Activated T-helper 1 cell treated with anti-CD3 and anti-CD28 coated beads, Interleukin-12 subunit alpha, Interleukin-12 subunit beta, Interleukin-2, Interleukin-4 antibody, amounts not matched to agents 30 ng/mL and 10 ng/mL and 1 ng/mL, durations not matched to agents 14 hours and 24 hours and 36 hours (primary cell): ENCODE measurements around the gene JAK1. TPM values are rescaled to one million over a fixed set of nuclear protein-coding genes. Genes with fewer than 3 reads are reported as not detected.
A peak's percentile ranks its signal among the peaks of the same experiment; 100 is the strongest.
"Not testable (repeated sequence)": the region's sequence is repeated elsewhere in the genome, so short reads cannot be mapped to it uniquely, and the experiment has no call there.

Experiments
- DNase-seq: peaks from one replicate; pipeline ENCODE4 v3.0.0; 2021; ENCODE audit warnings: low spot score
- H3K27ac Mint-ChIP-seq: one replicate; pipeline ENCODE4 v1.8.0; 2021; ENCODE audit warnings: mild to moderate bottlenecking, mixed read lengths
- H3K27me3 Mint-ChIP-seq: one replicate; pipeline ENCODE4 v1.8.0; 2022; ENCODE audit warnings: mild to moderate bottlenecking, moderate library complexity, mixed read lengths; ENCODE audit not compliant: insufficient read depth
- H3K36me3 Mint-ChIP-seq: one replicate; pipeline ENCODE4 v1.8.0; 2021; ENCODE audit warnings: low read depth, mixed read lengths
- H3K4me1 Mint-ChIP-seq: one replicate; pipeline ENCODE4 v1.8.0; 2021; ENCODE audit warnings: low read depth, mixed read lengths
- H3K4me3 Mint-ChIP-seq: one replicate; pipeline ENCODE4 v1.8.0; 2021; ENCODE audit warnings: mild to moderate bottlenecking, moderate library complexity, mixed read lengths
- H3K9me3 Mint-ChIP-seq: one replicate; pipeline ENCODE4 v1.8.0; 2021; ENCODE audit warnings: mixed read lengths
- intact Hi-C: fragments of 100-400 bp; cut with micrococcal nuclease; formaldehyde crosslinking; loops from one replicate; pipeline ENCODE4 v1.15.1; 2024
- total RNA-seq: library from RNA; stranded (reverse); gene quantifications from 2 replicates; pipeline ENCODE4 v1.2.3, GENCODE V29; 2022

The JAK1 gene
- total RNA-seq, 1 donor from 2014 or later = 102 TPM

DNA sequence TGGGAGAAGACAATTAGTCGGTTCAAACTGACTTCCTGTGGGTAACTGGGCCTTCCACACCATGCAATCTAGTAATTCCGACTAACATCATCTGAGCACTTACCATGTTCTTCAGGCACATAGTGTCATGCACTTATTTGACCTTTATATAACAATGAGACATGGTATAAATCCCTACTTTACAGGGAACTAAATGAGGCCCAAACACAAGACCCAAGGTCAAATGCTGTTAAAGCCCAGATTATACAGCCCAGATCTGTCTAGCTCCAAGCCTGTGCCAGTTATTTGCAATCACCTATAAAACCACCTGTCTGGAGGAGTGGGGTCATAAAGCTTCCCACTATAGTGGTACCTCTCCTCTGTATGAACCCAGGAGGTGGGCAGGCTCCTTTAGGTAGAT is 40.8 kb downstream of the JAK1 start:
- Mint-ChIP-seq H3K4me3 (no peak overlapping the region), H3K27me3 (no peaks in the 10 kb centered on the region), H3K9me3 (no peaks in the 10 kb centered on the region), H3K36me3 (peaks cover 29% of the 10 kb centered on the region), H3K4me1 (peaks cover 95% of the 10 kb centered on the region), H3K27ac (no peak overlapping the region)
- intact Hi-C loops = no loop called here
- no peak for DNase-seq

DNA sequence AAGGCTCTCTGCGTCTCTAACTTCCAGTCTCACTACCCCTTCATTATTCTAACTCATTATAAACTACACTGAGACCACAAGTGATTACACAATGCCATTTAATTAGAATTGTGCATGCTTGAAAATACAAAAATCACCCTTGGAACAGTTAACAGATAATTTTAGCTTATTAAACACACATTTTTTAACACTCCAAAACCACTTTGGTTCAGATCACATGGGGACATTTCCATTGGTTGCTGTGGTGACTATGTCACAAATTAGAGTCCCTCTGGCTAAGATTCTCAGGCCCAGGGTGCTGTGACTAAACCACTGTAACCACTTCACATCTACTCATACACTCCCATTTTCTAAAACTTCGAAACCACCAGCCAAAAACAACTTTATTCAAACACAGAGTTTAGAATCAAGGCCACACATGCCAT is 43.0 kb downstream of the JAK1 start:
- H3K4me1 Mint-ChIP-seq = peaks cover 82% of the 10 kb centered on the region
- no peaks in the 10 kb centered on the region for H3K27me3 Mint-ChIP-seq
- DNase-seq = no peak
- H3K27ac Mint-ChIP-seq = peak overlapping the region; percentile 93
- no peaks in the 10 kb centered on the region for H3K9me3 Mint-ChIP-seq
- intact Hi-C loops = loop anchor here (2.0 to 5.0 kb wide), 5 partner anchors 17 to 1359 kb away; no protein-coding TSS in a partner anchor
- H3K36me3 Mint-ChIP-seq = peaks cover 31% of the 10 kb centered on the region
- H3K4me3 Mint-ChIP-seq = peak overlapping the region; percentile 34

DNA sequence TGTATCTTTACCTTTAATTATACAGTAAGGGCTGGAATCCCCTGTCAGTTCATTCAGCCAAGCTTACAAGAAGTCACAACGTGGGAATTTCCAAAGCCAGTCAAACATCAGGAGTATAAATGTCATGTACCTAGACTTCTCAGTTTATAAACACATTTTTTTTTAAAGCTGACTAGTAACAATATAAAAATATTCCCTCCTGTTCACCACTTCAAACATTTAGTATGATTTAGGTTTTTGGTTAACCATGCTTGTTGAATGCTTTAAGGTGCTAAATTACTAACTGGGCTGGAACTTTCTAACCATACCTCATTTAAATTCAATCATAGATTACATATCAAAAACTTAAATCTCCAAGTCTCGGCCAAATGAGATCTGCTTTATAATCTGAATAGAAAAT is 44.0 kb downstream of the JAK1 start:
- H3K27ac Mint-ChIP-seq = peak overlapping the region; percentile 93
- DNase-seq = no peak
- no peaks in the 10 kb centered on the region for H3K9me3 Mint-ChIP-seq
- intact Hi-C loops = loop anchor here (1.0 to 5.0 kb wide), 15 partner anchors 10 to 1360 kb away; partner anchors contain the start of gene JAK1
- H3K4me1 Mint-ChIP-seq = peaks cover 87% of the 10 kb centered on the region
- H3K27me3 Mint-ChIP-seq = no peaks in the 10 kb centered on the region
- peak overlapping the region; percentile 58 for H3K4me3 Mint-ChIP-seq
- peaks cover 33% of the 10 kb centered on the region for H3K36me3 Mint-ChIP-seq

DNA sequence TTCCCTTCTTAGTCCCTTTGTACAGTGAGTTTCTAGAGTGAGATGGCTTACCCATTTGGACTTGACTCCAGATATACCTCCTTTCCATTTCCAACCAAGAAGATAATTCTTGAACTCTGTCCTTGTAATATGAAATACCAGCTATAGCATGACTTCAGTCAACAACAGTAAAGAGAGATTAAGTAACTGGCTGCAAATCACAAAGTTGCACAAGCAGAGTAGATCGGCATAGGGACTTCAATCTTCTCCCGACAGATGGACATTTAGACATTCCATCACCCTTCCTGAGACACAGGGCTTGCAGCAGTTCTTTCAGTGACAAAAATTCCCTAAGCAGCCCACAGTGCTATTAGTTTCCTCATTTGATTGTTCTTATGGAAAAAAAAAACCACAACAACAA is 44.6 kb downstream of the JAK1 start:
- DNase-seq = no peak
- peaks cover 28% of the 10 kb centered on the region for H3K36me3 Mint-ChIP-seq
- H3K9me3 Mint-ChIP-seq = no peaks in the 10 kb centered on the region

GRCh38 chr1:64920941-64921589 is 45.3 kb downstream of the JAK1 start:
- no peaks in the 10 kb centered on the region for H3K27me3 Mint-ChIP-seq
- DNase-seq = no peak
- intact Hi-C loops = loop anchor here (5.0 kb wide), 2 partner anchors 946 to 1361 kb away; no protein-coding TSS in a partner anchor
- H3K4me3 Mint-ChIP-seq = peak overlapping the region; percentile 58
- H3K36me3 Mint-ChIP-seq = peaks cover 23% of the 10 kb centered on the region
- peak overlapping the region; percentile 93 for H3K27ac Mint-ChIP-seq
- no peaks in the 10 kb centered on the region for H3K9me3 Mint-ChIP-seq
- H3K4me1 Mint-ChIP-seq = peaks cover 84% of the 10 kb centered on the region

More for the DNA sequence above, 44.6 kb downstream of the JAK1 start:
- Mint-ChIP-seq H3K27me3 (no peaks in the 10 kb centered on the region), H3K27ac (peak overlapping the region; percentile 93), H3K4me3 (peak overlapping the region; percentile 58), H3K4me1 (peaks cover 87% of the 10 kb centered on the region)
- intact Hi-C loops = loop anchor here (1.0 to 5.0 kb wide), 15 partner anchors 9 to 1361 kb away; partner anchors contain the start of gene JAK1

DNA sequence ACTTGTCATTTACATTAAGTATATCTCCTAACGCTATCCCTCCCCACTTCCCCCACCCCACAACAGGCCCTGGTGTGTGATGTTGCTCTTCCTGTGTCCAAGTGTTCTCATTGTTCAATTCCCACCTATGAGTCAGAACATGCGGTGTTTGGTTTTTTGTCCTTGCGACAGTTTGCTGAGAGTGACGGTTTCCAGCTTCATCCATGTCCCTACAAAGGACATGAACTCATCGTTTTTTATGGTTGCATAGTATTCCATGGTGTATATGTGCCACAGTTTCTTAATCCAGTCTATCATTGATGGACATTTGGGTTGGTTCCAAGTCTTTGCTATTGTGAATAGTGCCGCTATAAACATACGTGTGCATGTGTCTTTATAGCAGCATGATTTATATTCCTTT is 47.2 kb downstream of the JAK1 start:
- intact Hi-C loops, H3K9me3 Mint-ChIP-seq, H3K27me3 Mint-ChIP-seq, DNase-seq, H3K4me3 Mint-ChIP-seq, H3K27ac Mint-ChIP-seq: not testable (repeated sequence)
- peaks cover 71% of the 10 kb centered on the region for H3K4me1 Mint-ChIP-seq
- peaks cover 13% of the 10 kb centered on the region for H3K36me3 Mint-ChIP-seq

DNA sequence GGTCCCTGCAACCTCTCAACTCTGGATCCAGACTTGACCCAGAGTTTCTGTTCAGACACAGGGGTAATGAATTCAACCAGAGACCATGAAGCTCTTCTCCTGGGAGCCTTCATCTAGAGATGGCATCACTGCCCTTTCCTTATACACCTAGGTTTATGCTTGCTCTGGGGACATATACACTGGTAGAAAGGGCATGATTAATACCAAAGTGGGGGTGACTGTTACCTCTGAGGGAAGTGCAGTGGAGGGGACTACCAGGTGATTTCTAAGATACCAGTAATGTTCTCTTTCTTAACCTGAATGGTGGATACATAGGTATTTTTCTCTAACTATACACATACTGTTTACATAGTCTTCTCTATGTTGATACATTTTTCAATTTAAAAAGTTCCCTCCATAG is 48.4 kb downstream of the JAK1 start:
- H3K9me3 Mint-ChIP-seq = no peaks in the 10 kb centered on the region
- H3K4me3 Mint-ChIP-seq = no peak overlapping the region
- peaks cover 11% of the 10 kb centered on the region for H3K36me3 Mint-ChIP-seq
- H3K4me1 Mint-ChIP-seq = peaks cover 71% of the 10 kb centered on the region
- H3K27me3 Mint-ChIP-seq = no peaks in the 10 kb centered on the region
- DNase-seq = no peak
- H3K27ac Mint-ChIP-seq = no peak overlapping the region
- intact Hi-C loops = no loop called here

DNA sequence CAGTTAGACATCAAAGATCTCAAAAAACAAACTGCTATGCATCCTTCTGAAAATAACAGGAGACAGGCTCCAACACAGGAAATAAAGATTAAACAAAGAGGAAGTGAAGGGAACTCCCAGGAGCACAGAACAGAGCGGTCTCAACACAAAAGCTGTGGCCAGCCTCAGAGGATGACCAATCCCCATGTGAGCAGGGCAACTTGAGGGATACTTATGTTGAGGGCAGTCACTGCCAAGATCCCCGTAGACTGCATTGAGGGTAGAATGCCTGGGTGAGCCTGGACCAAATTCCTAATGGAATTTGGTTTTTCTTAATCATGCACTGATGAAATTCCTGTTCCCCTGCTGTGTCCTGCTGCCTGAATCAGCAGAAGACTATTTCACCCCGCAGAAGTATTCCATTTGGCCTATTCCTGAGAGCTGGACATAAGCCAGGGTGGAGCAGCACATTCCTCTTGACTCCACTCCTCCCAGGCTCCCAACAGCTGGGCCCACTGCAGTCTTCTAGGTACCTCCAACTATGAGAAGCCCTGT is 49.0 kb downstream of the JAK1 start:
- no peak overlapping the region for H3K4me3 Mint-ChIP-seq
- no peak overlapping the region for H3K27ac Mint-ChIP-seq
- intact Hi-C loops = no loop called here

GRCh38 chr1:64915381-64916274 is 50.7 kb downstream of the JAK1 start:
- peaks cover 11% of the 10 kb centered on the region for H3K36me3 Mint-ChIP-seq
- no peak overlapping the region for H3K4me3 Mint-ChIP-seq
- no peaks in the 10 kb centered on the region for H3K9me3 Mint-ChIP-seq
- peaks cover 66% of the 10 kb centered on the region for H3K4me1 Mint-ChIP-seq
- DNase-seq = no peak
- no peaks in the 10 kb centered on the region for H3K27me3 Mint-ChIP-seq
- intact Hi-C loops = no loop called here
- no peak overlapping the region for H3K27ac Mint-ChIP-seq

More for the DNA sequence above, 49.0 kb downstream of the JAK1 start:
- Mint-ChIP-seq H3K27me3 (no peaks in the 10 kb centered on the region), H3K9me3 (no peaks in the 10 kb centered on the region), H3K36me3 (peaks cover 11% of the 10 kb centered on the region), H3K4me1 (peaks cover 70% of the 10 kb centered on the region)
- no peak for DNase-seq

- Mint-ChIP-seq H3K36me3 (peaks cover 4% of the 10 kb centered on the region), H3K4me1 (peaks cover 66% of the 10 kb centered on the region), H3K9me3 (no peaks in the 10 kb centered on the region), H3K4me3 (no peak overlapping the region), H3K27ac (no peak overlapping the region), H3K27me3 (no peaks in the 10 kb centered on the region)
- no peak for DNase-seq
- intact Hi-C loops = loop anchor here (2.0 kb wide), 1 partner anchor 15 kb away; no protein-coding TSS in a partner anchor
These were observed 52.9 kb downstream of the JAK1 start for GRCh38 chr1:64913361-64914015.

GRCh38 chr1:64912191-64912590 is 54.2 kb downstream of the JAK1 start:
- Mint-ChIP-seq H3K9me3 (no peaks in the 10 kb centered on the region), H3K4me1 (peaks cover 61% of the 10 kb centered on the region), H3K27me3 (no peaks in the 10 kb centered on the region), H3K27ac (peak overlapping the region; percentile 20), H3K4me3 (no peak overlapping the region), H3K36me3 (peaks cover 2% of the 10 kb centered on the region)
- no peak for DNase-seq
- intact Hi-C loops = loop anchor here (1.0 to 2.0 kb wide), 3 partner anchors 10 to 54 kb away; partner anchors contain the start of gene JAK1

GRCh38 chr1:64911326-64911725 is 55.0 kb downstream of the JAK1 start:
- no peak overlapping the region for H3K27ac Mint-ChIP-seq
- no peaks in the 10 kb centered on the region for H3K9me3 Mint-ChIP-seq
- peaks cover 4% of the 10 kb centered on the region for H3K36me3 Mint-ChIP-seq
- no peaks in the 10 kb centered on the region for H3K27me3 Mint-ChIP-seq
- H3K4me3 Mint-ChIP-seq = no peak overlapping the region
- H3K4me1 Mint-ChIP-seq = peaks cover 62% of the 10 kb centered on the region
- DNase-seq = no peak
- intact Hi-C loops = no loop called here
